HEK293T (cell line): Measurements from ENCODE around the gene MKI67.
"Not testable (repeated sequence)": the region's sequence is repeated elsewhere in the genome, so short reads cannot be mapped to it uniquely, and the experiment has no call there.

Experiments
- CTCF ChIA-PET: fragments of 350-600 bp; formaldehyde crosslinking; extraction: SDS; loops from one replicate; lab custom pipeline; 2021; ENCODE audit warnings: antibody characterized with exemption, inconsistent platforms; lab: Yijun Ruan, JAX
- POLR2A ChIA-PET: fragments of 350-600 bp; formaldehyde crosslinking; extraction: SDS; loops from one replicate; lab custom pipeline; 2020; ENCODE audit warnings: antibody characterized with exemption, inconsistent platforms; lab: Yijun Ruan, JAX
- DNase-seq: peaks from one replicate; pipeline ENCODE4 v3.0.0; 2012; ENCODE audit warnings: mixed read lengths; ENCODE audit errors: extremely low spot score
- ARNT ChIP-seq: fragments of 450-650 bp; IDR thresholded peaks from 2 replicates; pipeline ENCODE4 v1.6.1; 2017; ENCODE audit warnings: mild to moderate bottlenecking
- BHLHE40 ChIP-seq: fragments of 450-650 bp; IDR thresholded peaks from 2 replicates; pipeline ENCODE4 v1.6.1; 2016; ENCODE audit warnings: mild to moderate bottlenecking, moderate library complexity, borderline replicate concordance
- CTBP1 ChIP-seq: fragments of 450-650 bp; IDR thresholded peaks from 2 replicates; pipeline ENCODE4 v1.6.1; 2016; ENCODE audit warnings: borderline replicate concordance
- ELF4 ChIP-seq: fragments of 450-650 bp; IDR thresholded peaks from 2 replicates; pipeline ENCODE4 v1.6.1; 2017; ENCODE audit warnings: antibody characterized with exemption
- FOXA1 ChIP-seq: fragments of 450-650 bp; IDR thresholded peaks from 2 replicates; pipeline ENCODE4 v1.6.1; 2016; ENCODE audit warnings: mild to moderate bottlenecking
- FOXK2 ChIP-seq: fragments of 450-650 bp; IDR thresholded peaks from 2 replicates; pipeline ENCODE4 v1.6.1; 2016; ENCODE audit warnings: mild to moderate bottlenecking
- FOXM1 ChIP-seq: fragments of 450-650 bp; IDR thresholded peaks from 2 replicates; pipeline ENCODE4 v1.6.1; 2017; ENCODE audit warnings: mild to moderate bottlenecking, borderline replicate concordance
- HDGF ChIP-seq: fragments of 450-650 bp; IDR thresholded peaks from 2 replicates; pipeline ENCODE4 v1.6.1; 2017; ENCODE audit warnings: antibody characterized with exemption, borderline replicate concordance
- L3MBTL2 ChIP-seq: fragments of 450-650 bp; conservative IDR thresholded peaks from 2 replicates; pipeline ENCODE4 v1.6.1; 2016; ENCODE audit warnings: mild to moderate bottlenecking
- LEF1 ChIP-seq: fragments of 450-650 bp; IDR thresholded peaks from 2 replicates; pipeline ENCODE4 v1.6.1; 2017; ENCODE audit warnings: mild to moderate bottlenecking, borderline replicate concordance
- NFRKB ChIP-seq: fragments of 450-650 bp; IDR thresholded peaks from 2 replicates; pipeline ENCODE4 v1.6.1; 2016; ENCODE audit warnings: mild to moderate bottlenecking, moderate library complexity
- PKNOX1 ChIP-seq: fragments of 450-650 bp; IDR thresholded peaks from 2 replicates; pipeline ENCODE4 v1.6.1; 2016
- SP1 ChIP-seq: fragments of 450-650 bp; IDR thresholded peaks from 2 replicates; pipeline ENCODE4 v1.6.1; 2017
- SUZ12 ChIP-seq: fragments of 450-650 bp; IDR thresholded peaks from 2 replicates; pipeline ENCODE4 v1.6.1; 2016; ENCODE audit warnings: mild to moderate bottlenecking
- TARDBP ChIP-seq: fragments of 450-650 bp; IDR thresholded peaks from 2 replicates; pipeline ENCODE4 v1.6.1; 2016
- ZNF384 ChIP-seq: fragments of 450-650 bp; IDR thresholded peaks from 2 replicates; pipeline ENCODE4 v1.6.1; 2016

MKI67 gene

GRCh38 chr10:128096486-128097199 lies 29.6 kb downstream of the MKI67 start:
- CTCF ChIA-PET, result no interaction called here
- no peak for DNase-seq
- POLR2A ChIA-PET, result no interaction called here
- no peak for TF ChIP-seq ELF4
- no peak for TF ChIP-seq ZNF384
- TF ChIP-seq PKNOX1, result no peak
- no peak for TF ChIP-seq TARDBP
- no peak for TF ChIP-seq FOXM1
- no peak for TF ChIP-seq FOXK2
- no peak for TF ChIP-seq LEF1
- no peak for TF ChIP-seq ARNT
- TF ChIP-seq HDGF, result no peak
- no peak for TF ChIP-seq CTBP1
- no peak for TF ChIP-seq NFRKB

DNA sequence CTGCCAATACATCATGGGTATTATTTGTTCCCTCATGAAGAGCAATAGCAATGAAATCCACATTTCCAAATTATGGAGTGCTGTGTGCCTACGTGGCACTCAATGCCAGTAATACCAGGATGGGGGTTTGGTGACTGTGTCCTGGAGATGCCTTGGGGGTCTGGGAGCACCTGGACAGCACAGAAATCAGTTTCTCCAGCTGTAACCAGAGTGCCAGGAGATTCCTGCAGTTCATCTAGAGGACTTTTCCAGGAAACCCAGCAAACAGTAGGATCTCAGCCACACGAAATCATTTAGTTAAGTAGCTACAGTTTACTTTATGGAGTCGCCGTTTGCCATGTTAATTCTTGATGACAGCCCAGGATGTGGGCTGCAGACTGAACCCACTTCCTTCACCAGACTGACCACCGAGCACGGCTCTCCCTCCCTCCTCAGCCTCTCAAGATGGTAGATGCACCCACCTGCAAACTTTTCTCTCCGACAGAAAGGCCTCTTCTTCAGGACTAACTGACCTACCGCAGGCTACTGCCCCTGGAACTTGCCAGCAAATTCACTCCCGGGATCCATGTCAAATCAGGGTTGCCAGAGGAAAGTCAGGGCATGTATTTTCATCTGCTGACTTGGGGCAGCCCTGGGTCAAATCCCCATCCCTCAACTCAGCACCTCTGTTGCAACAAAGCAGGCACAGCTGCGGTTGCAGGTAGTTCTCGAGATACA lies 30.3 kb downstream of the MKI67 start:
- no peak for TF ChIP-seq SUZ12
- TF ChIP-seq FOXK2, result no peak
- no peak for TF ChIP-seq HDGF
- no peak for TF ChIP-seq ELF4
- TF ChIP-seq BHLHE40, result no peak
- TF ChIP-seq FOXM1, result no peak
- TF ChIP-seq PKNOX1, result no peak
- TF ChIP-seq NFRKB, result no peak
- no peak for TF ChIP-seq SP1
- no peak for TF ChIP-seq TARDBP
- no peak for TF ChIP-seq CTBP1
- TF ChIP-seq FOXA1, result no peak
- ChIA-PET POLR2A (no interaction called here), CTCF (no interaction called here)
- no peak for DNase-seq

DNA sequence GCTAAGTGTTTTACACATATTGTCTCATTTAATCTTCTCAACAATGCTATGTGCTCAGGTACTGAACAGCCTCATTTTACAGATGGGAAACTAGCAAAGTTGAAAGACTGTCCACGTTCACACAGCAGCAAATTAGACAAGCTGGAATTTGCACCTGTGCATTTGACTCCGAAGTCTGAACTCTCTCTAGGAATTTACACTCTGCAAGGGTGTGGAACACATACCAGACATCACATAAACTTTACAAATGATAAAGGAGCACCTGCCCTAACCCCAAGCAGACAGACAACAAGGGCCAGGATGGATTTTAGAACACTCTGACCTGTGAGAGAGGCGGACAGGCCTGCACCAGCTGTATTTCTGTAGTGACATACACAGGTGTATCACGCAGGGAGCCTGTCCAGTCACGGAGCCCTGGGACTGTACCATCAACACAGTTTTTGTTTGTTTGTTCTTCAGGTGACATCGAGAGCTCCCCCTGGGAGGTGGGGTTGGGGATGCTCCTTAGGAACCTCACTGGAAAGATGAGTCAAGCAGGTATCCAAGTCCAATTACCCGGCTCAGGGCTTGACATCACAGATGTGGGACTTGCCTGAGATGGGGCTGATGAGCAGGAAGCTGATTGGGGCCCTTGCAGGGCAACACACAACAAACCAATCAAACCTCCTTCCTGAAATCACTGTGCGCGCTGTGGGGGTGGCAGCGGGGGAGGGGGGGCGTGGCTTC lies 31.0 kb downstream of the MKI67 start:
- no peak for DNase-seq
- CTCF ChIA-PET, result interaction anchor here (0.6 kb wide), 1 partner anchor 17 kb away, joined by 3 read pairs; no protein-coding TSS in a partner anchor
- TF ChIP-seq CTBP1 (no peak), SUZ12 (no peak), BHLHE40 (no peak), ZNF384 (no peak), FOXA1 (no peak), ELF4 (no peak), TARDBP (no peak), HDGF (no peak), LEF1 (no peak), PKNOX1 (no peak), FOXM1 (no peak)
- POLR2A ChIA-PET, result no interaction called here

DNA sequence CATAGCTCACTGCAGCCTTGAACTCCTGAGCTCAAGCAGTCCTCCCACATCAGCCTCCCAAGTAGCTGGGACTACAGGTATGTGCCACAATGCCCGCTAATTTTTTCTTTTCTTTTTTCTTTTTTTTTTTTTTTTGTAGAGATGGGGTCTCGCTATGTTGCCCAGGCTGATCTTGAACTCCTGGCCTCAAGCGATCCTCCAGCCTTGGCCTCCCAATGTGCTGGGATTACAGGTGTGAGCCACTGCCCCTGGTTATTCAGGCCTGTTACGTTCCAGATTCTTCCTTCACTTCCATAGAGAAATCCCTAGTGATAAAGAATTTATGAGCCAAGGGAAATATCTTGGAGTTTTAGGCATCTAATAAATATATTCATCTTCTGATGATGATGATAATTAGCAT lies 31.6 kb downstream of the MKI67 start:
- DNase-seq, POLR2A ChIA-PET: not testable (repeated sequence)
- CTCF ChIA-PET, result interaction anchor here (0.6 kb wide), 1 partner anchor 16 kb away, joined by 3 read pairs; no protein-coding TSS in a partner anchor

GRCh38 chr10:128092454-128092853 lies 33.8 kb downstream of the MKI67 start:
- ChIA-PET CTCF (no interaction called here), POLR2A (no interaction called here)
- no peak for TF ChIP-seq HDGF
- TF ChIP-seq FOXM1, result no peak
- TF ChIP-seq LEF1, result no peak
- no peak for TF ChIP-seq NFRKB
- no peak for TF ChIP-seq FOXA1
- no peak for TF ChIP-seq ZNF384
- TF ChIP-seq ARNT, result no peak

GRCh38 chr10:128091636-128092210 lies 34.5 kb downstream of the MKI67 start:
- ChIA-PET POLR2A (no interaction called here), CTCF (no interaction called here)
- TF ChIP-seq FOXA1, result no peak
- no peak for TF ChIP-seq SP1
- TF ChIP-seq SUZ12, result no peak
- no peak for TF ChIP-seq LEF1
- TF ChIP-seq FOXM1, result no peak
- no peak for TF ChIP-seq NFRKB
- no peak for TF ChIP-seq TARDBP
- TF ChIP-seq BHLHE40, result no peak
- TF ChIP-seq ELF4, result no peak
- TF ChIP-seq FOXK2, result no peak
- TF ChIP-seq PKNOX1, result no peak
- no peak for TF ChIP-seq L3MBTL2
- TF ChIP-seq ZNF384, result no peak
- TF ChIP-seq ARNT, result no peak
- no peak for TF ChIP-seq HDGF
- TF ChIP-seq CTBP1, result no peak
- no peak for DNase-seq

More at GRCh38 chr10:128092454-128092853, 33.8 kb downstream of the MKI67 start:
- DNase-seq, result no peak
